ENCODE results near the gene GTF2E1.

GTF2E1 gene

DNA sequence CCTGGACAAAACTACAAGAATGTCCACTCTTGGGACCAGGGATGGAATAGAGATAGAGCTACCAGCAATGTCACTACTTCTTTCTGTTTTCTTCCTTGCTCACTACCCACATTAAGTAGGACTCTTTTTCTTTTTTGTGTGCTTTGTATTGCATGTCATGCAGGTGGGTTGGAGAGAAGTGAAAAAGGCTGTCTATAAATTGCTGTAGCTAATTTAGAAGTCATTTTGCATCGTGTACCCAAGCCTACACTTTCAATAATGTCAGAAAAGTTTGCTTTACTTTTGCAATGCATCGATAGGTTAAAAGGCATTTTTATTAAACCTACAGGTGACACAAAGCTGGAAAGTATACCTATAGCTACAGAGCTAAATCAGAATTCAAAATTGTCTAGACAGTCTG lies 58.9 kb downstream of the GTF2E1 start:
- no peak for DNase-seq

DNA sequence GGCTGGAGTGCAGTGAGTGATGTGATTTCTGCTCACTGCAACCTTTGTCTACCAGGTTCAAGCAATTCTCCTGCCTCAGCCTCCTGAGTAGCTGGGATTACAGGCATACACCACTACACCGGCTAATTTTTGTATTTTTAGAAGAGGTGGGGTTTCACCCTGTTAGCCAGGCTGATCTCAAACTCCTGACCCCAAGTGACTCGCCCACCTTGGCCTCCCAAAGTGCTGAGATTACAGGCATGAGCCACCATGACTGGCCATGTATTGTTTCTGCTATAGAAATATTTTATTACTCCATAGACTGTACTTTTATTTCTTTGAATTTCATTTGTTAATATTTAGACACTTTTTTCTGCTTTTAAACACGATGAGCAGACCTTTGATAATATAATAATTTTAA lies 60.4 kb downstream of the GTF2E1 start:
- DNase-seq = no peak

DNA sequence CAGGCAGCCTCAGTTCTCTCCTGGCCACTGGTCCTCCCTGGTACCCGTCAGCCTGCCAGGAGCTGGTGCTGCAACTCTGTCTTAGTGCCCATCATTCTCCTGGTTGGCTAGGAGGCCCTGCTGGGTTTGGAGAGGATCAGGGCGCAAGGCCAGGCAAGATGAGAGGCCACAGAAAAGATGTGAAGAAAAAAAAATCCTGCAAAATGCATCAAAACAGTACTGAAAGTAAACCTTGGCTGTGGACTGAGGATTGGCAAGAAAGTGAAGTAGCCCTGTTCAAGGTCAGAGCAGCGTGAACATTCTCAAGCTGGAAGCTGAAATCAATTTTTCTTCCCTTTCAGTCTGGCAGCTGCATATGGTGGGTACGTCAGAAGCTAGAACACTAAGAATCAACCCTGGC lies 74.2 kb downstream of the GTF2E1 start:
- no peak for DNase-seq

DNA sequence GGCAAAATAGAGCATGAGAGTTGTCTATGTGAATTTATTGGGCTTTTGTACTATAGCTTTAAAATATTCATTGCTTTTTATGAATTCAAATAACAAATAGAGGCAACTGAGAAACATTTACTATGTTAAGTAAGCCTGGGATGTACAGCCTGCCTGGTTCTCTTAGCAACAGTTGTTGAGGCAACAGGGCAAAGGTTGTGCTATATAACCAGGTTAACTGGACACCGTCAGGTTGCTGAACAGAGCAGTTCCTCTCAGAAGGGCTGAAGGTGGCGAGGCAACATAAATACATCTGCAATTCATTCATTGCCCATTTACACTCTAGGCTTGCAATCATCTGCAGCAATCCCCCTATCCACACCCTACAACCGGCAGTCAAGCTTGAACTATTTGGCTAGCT lies 78.2 kb downstream of the GTF2E1 start:
- no peak for DNase-seq

DNA sequence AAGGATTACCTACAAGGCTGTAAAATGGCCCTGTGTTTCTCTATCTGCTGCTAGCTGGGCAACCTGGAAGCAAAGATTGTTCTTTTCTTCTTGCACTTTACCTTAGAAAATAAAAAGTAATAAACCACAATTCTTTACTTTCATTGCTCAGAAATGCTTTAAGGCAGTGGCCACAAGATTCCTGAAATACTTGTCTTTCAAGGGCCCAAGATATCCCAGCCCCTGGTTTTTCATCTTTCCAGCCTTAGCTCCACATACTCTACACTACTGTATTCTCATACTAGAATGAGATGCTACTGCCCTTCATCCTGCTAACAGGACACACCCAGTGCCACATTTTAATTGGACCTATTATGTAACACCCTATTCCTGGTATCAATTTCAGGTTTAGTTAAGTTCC lies 78.9 kb downstream of the GTF2E1 start:
- no peak for DNase-seq

DNA sequence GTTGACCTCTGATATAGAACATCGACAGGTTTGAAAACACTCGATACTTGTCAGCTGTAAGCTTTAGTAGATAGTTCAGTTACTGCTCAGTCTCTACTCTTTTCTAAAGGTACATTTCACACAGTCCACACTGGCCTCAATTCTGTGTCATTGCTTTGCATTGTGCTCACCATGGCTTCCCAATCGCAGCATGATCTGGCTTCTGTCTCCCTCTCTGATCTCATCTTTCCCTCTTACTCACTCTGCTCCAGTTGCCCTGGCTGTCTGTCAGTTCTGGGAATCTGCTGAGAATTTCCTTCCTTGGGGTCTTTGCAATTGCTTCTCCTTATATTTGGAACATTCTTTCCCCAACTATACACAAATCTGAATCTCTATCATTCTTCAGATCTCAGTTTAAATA lies 80.6 kb downstream of the GTF2E1 start:
- DNase-seq = no peak

DNA sequence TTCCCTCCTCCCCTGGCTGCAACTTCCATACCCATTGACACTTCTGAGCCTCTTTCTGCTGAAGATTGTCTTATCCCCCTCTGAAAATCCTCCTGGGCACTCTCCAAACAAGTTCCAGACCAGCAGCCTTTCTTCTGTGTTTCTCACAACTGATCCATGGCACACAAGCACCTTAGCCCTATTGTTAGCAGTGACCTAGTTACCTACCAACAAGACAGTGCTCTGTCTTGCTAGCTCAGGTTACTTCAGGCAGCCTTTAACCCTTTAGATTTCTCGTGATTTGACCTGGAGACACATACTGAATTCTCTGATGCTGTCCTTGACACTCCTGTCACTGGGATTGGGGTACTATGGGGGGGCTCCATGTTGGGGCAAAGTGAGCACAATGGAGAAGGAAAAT lies 82.1 kb downstream of the GTF2E1 start:
- no peak for DNase-seq

DNA sequence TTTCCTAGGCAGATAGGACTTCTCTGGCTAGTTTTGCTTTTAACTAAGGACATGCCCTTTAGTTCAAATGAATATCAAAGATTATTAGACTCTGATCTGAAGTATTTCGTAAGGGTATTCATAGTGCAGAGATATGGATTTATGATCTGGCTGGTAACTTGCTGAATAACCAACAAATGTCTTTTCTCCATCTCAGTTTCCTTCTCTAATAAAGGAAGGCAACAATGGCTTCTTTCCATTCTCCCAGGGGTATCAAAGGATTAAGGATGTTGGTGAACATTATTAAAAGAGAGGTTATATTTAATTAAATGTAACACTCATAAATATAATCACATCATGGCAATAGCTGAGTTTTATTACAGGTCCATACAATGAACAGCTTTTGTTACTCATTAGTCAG lies 86.3 kb downstream of the GTF2E1 start:
- no peak for DNase-seq

DNA sequence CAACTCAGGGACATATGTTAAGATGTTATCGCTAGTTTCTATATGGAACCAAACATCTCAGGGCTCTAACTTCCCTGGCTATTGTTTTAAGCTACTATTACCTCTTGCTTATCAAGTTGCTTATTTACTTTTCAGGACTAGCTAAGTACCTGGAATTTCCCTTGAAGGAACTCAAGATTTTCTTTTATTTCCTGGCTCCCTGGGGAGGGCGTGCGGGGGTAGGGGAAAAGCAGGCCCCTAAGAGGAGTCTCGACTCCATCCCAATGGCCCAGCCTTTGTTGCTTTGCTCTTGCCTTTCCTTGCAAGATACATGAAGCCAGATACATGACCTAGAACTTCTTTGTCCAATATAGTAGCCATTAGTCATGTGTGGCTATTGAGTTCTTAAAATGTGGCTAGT lies 88.5 kb downstream of the GTF2E1 start:
- no peak for DNase-seq

Measured in NCI-H1105 (cell line).